OCI-LY1 (cell line): Measurements from ENCODE around the gene TBL3.

ENCODE experiments used
- CTCF ChIP-seq: fragments of 200-600 bp; sonication (generic), shearing (Covaris generic); IDR thresholded peaks from 2 replicates; pipeline ENCODE4 v1.5.1; 2017; ENCODE audit warnings: mild to moderate bottlenecking, antibody characterized with exemption, low read length, moderate library complexity, mixed read lengths
- EZH2 ChIP-seq: fragments of 200-600 bp; sonication (generic), shearing (Covaris generic); IDR thresholded peaks from 2 replicates; pipeline ENCODE4 v1.8.0; 2017; ENCODE audit warnings: borderline replicate concordance, mixed run types, mild to moderate bottlenecking, antibody characterized with exemption, low read length, moderate library complexity, mixed read lengths

DNA sequence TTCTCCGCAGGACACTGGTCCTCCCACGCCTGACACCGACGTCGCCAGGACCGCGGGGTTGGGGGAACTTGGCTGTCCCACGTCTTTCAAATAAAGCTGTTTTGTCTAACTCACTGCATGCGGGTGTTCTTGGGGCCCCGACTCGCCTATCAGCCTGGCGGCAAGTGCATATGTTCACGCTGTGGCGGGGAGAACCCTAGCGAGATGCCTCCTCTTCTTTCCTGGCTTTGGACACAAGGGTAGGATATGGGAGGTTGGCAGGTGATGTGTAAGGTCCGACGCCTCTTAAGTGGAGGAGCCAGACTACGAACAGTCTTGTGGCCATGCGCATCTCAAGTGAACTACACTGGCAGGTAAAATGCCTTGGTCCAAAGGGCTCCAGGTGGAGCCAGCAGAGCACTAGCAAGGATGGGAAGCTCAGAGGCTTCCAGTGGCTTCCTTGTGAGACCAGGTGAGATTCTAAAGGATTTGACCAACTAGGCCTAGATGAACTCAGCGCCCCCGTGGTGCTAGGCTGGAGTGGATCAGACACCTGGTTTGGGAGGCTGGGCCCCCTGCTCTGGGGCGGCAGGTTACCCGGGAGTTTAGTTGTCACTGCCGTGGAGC, 6.4 kb upstream of the TBL3 start:
- TF ChIP-seq CTCF: no peak
- no peak for TF ChIP-seq EZH2
